Mucosa of gallbladder (tissue), 1 donor: Measurements from ENCODE around the gene RSAD2. TPM values are rescaled to one million over a fixed set of nuclear protein-coding genes. Genes with fewer than 3 reads are reported as not detected.
"Not testable (repeated sequence)": the region's sequence is repeated elsewhere in the genome, so short reads cannot be mapped to it uniquely, and the experiment has no call there.

ENCODE experiments used
- DNase-seq: peaks from one replicate; pipeline ENCODE4 v3.0.0-alpha.2; 2020; ENCODE audit warnings: low spot score
- total RNA-seq: library from RNA; stranded (reverse); gene quantifications from one replicate; pipeline ENCODE4 v1.2.1, GENCODE V29; 2021
- donor health status: DM: no; HTN: no; CAD: no.

Gene RSAD2
- total RNA-seq, 1 donor from 2014 or later: 1.3 TPM

- DNase-seq: no peak
Measured at GRCh38 chr2:6864231-6864754, 13.3 kb upstream of the RSAD2 start.

DNA sequence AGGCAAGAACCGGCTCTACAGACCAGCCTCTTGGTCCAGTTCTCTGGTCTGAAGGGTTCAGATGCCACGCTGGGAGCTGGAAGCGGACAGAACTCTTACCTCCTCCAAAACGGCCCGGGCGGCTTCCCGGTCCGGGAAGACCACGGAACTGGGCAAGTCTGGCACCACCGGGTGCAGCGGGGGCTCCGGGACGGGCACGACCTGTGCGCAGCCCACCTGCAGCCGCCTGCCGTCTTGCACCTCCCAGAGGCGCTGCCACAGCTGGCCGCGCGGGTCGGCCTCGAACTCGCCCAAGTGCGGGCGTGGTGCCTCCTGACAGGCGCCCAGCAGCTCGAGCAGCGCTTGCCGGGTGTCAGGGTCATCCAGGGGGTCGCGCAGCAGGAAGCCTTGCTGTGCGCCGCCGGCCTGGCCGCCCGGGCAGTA is 12.6 kb upstream of the RSAD2 start:
- no peak for DNase-seq

DNA sequence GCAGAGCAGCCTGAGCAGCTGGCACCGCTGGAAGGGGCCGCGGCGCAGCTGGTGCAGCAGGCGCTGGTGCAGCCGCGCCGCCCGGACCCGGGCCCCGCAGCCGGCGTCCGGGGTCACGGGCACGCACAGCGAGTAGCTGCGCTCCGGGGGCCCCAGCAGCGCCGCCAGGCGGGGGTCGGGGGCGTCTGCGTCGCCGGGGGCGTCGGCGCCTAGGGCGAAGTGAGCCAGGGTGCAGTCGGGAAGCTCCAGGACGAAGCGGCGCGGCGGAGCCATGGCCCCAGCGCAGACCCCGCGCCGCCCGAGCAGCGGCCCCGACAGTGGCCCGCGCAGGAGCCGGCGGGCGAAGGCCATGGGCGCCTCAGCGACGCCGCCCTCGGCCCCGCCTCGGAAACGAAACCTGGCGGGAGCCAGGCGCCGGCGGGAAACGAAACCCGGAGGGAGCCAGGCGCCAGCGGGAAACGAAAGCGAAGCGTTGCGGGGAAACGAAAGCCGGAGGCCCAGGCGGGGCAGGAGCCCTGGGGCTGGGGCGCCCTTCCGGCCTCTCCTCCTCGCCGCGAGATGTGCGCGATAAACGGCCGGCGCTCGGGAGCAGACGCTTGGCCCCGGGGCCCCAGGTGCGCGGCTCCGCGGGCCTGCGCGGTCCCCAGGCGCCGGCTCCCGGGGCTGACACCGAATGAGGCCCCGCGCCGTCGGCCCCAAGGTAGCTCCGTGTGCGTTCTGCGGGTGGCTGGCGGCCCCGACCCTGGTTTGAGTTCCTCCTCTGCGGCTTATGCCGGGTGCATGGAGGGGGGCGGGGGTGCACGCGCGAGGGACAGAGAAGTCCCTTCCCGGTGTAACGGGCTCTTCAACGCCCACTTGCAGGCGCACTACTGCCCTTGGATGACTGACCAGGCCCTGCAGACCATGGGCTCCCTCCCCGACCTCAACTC is 12.0 kb upstream of the RSAD2 start, which contains the start of gene CMPK2:
Gene CMPK2, minus strand, starts transcription at position 562 of the 929 bp plus-strand sequence. Its CDS starts 211 bp downstream, at position 351.
- DNase-seq: peak; percentile 62

DNA sequence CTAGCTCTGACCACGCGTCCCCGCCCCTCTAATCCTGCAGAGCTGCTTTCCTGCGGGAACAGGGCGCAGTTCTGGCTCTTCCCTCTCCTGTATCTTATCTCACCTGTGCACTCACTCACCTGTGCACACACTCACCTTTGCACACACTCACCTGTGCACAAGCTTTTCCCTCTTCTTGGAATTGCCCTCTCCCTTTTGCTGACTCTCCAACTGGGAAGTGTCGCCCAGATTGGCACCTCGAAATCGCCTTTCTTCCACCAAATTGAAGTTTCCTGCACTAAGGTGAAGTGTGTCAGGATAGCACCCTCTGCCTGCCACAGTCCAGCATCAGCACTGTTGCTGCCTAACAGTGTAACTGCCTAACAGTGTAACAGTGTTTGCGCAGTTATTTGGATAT is 11.3 kb upstream of the RSAD2 start:
- peak; percentile 23 for DNase-seq

GRCh38 chr2:6866982-6867381 is 10.6 kb upstream of the RSAD2 start:
- DNase-seq: no peak

DNA sequence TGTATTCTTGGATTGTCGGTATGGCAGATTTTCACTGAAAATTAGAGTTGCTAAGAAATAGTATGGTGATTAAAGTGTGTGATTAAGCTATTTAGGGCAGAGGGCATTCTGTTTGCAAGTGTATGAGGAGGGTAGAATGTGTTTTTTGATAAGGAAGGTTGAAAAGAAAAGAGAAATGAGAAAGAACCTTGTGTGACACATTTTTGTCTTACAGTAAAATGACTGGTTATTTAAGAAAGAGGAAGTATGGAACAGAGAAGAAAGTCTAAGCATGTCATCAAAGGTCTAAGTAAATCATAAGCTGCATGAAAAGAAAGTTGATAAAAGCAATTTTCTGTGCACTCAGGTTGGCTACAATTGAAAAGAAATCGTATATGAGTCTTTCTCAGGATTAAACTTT is 5.2 kb upstream of the RSAD2 start:
- no peak for DNase-seq

GRCh38 chr2:6874032-6874431 is 3.5 kb upstream of the RSAD2 start:
- DNase-seq: no peak

GRCh38 chr2:6876309-6876708 is 1.3 kb upstream of the RSAD2 start:
- no peak for DNase-seq

DNA sequence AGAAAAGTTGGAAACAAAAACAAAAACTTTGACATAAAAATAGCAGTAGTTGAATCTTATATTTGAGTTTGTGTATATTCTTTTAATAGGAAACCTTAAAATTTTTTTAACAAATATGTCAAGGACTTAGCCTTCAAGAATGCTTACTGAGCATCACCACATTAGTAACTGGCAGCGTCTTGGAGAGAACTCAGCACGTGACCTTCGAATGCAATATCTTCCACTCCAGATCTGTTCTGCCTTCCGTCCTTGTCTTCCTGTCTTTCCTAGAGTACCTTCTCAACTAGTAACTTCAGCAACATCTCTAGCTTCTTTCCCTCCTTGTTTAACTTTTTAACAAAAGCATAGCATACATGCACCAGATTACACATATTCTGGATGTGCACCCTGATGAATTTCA is 972 bp downstream of the RSAD2 start:
- DNase-seq: no peak

GRCh38 chr2:6879011-6879410 is 1.4 kb downstream of the RSAD2 start:
- DNase-seq: no peak

DNA sequence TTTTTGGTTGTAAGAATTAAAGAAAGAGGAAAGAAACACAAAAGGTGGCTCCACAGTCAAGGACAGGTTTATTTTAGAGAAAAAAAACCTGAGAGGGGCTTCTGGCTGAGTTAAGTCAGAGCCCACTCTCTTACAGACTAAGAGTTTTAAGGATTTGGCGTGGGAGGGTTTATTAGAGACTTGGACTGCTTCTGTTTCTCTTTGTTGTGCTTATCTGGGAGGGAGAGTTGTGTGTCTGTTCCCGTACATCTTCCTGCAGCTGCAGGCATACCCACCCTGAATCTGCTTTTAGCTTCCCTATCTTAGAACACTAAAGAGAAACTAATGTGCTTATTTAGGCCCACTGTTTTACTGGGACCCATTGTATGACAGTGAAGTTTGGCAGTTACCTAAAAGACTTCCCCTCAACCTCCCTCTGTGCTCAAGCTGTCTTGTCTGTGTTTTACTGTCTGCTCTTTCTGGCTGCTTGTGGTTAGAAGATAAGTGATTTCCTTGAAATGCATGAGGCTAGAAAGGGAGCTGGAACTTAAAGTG is 2.7 kb downstream of the RSAD2 start:
- no peak for DNase-seq

GRCh38 chr2:6881046-6881445 is 3.5 kb downstream of the RSAD2 start:
- DNase-seq: no peak

GRCh38 chr2:6881516-6881915 is 3.9 kb downstream of the RSAD2 start:
- DNase-seq: no peak

DNA sequence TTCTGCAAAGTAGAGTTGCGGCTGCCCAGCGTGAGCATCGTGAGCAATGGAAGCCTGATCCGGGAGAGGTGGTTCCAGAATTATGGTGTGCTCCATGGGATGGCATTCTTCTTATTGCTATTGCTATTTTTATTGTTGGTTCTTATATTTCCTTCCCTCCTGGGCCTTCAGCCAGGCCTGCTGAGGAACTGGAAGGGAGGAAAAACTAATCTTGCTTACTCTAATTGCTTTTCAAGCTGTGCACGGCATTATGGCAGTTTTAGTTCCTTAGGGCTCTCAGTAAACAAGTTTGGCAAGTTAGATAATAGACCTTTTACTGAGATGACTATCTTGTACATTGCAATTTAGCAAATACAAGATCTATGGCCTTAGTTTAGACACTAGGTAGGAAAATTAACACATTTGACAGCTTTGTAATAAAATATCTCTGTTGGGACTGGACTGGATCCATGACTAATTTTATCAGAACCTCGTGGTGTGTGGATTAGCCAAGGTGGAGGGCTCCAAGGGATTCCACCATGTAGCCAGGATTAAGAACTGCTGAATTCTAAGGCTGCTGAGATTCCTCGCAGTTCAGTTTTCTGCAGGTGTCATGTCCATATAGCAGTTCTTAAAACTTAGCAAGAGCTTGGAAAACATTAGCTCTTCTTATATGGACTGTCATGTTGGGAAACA is 6.0 kb downstream of the RSAD2 start:
- no peak for DNase-seq

- no peak for DNase-seq
Measured at GRCh38 chr2:6885551-6885950, 8.0 kb downstream of the RSAD2 start.

DNA sequence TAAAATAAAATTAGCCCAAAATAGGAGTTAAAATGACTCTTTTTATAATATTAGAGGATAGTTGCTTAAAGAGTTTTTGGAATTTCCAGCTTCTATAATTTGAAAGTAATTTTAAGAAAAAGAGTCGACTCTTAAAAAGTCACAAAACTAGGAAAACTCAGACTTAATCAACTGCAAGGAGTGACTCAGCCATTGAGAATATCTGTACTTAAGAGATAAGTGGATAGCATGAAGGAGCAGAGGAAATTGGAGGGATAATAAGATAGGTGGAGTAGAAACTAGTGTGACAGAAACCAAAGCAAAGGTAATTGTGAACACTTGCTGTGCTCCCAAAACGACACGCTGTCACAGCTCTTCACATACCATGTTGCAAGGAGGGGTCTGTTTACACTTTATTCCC is 8.4 kb downstream of the RSAD2 start:
- no peak for DNase-seq

DNA sequence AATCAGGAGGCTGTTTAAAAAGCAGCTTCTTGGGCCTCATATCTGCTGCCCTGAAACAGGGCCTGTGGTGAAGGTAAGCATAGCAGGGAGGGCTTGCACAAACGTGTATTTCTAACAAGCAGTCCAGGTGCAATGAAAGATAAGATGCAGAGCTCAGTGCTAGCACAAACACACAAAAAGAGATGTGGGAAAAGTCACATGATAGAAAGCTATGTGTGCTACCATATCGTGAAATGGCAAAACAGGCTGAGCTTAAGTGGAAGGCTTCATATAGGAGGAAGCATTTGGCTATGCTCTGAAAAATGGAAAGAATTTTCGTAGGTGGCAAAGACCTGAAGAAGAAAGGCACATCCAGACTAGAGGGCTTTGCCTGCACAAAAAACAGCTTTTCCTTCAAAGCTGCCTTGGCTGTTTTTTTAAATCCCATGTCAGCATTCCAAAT is 10.2 kb downstream of the RSAD2 start:
- DNase-seq: no peak

- no peak for DNase-seq
Measured at GRCh38 chr2:6888724-6889123, 11.1 kb downstream of the RSAD2 start.

- no peak for DNase-seq
Measured at GRCh38 chr2:6893876-6894482, 16.4 kb downstream of the RSAD2 start.

GRCh38 chr2:6896930-6897759 is 19.6 kb downstream of the RSAD2 start:
- DNase-seq: no peak

DNA sequence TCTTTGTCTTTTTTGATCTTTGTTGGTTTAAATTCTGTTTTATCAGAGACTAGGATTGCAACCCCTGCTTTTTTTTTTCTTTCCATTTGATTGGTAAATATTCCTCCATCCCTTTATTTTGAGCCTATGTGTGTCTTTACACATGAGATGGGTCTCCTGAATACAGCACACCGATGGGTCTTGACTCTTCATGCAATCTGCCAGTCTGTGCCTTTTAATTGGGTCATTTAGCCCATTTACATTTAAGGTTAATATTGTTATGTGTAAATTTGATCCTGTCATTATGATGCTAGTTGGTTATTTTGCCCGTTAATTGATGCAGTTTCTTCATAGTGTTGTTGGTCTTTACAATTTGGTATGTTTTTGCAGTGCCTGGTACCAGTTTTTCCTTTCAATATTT is 25.0 kb downstream of the RSAD2 start:
- DNase-seq: not testable (repeated sequence)
